PFSK-1 (cell line): ENCODE data around the gene CAPN10.

Source experiments
- FOXP2 ChIP-seq: optimal IDR thresholded peaks from 2 replicates; pipeline ENCODE3; 2011; ENCODE audit warnings: borderline replicate concordance, control low read depth, inconsistent platforms; ENCODE audit not compliant: insufficient read depth; ENCODE audit errors: extremely low read length, extremely low read depth
- POLR2AphosphoS5 ChIP-seq: IDR thresholded peaks from 2 replicates; pipeline ENCODE4 v1.6.1; 2012; ENCODE audit warnings: low read depth, mild to moderate bottlenecking, control low read depth, low read length, moderate library complexity
- REST ChIP-seq, 2 experiments: IDR thresholded peaks; 2 replicates each; pipeline versions ENCODE4 v1.6.1 to v1.8.0; 2011 to 2012; ENCODE audit warnings: low read depth in 2 of 2, low read length in 2 of 2, control low read depth in 1 of 2, inconsistent platforms in 1 of 2, mild to moderate bottlenecking in 1 of 2, moderate library complexity in 1 of 2; ENCODE audit not compliant: insufficient read depth in 1 of 2
- SIN3A ChIP-seq: IDR thresholded peaks from 2 replicates; pipeline ENCODE4 v1.6.1; 2012; ENCODE audit warnings: mild to moderate bottlenecking, low read length, moderate library complexity, borderline replicate concordance; ENCODE audit not compliant: insufficient read depth
- TAF1 ChIP-seq: IDR thresholded peaks from 2 replicates; pipeline ENCODE4 v1.6.1; 2012; ENCODE audit warnings: low read length, control low read depth, borderline replicate concordance; ENCODE audit not compliant: insufficient read depth

Gene CAPN10

GRCh38 chr2:240564561-240565332 is 21.8 kb upstream of the CAPN10 start:
- TF ChIP-seq POLR2AphosphoS5 = no peak; the same call in 1 of the 2 replicates
- no peak for TF ChIP-seq SIN3A
- no peak for TF ChIP-seq TAF1
- no peak for TF ChIP-seq REST (IDR thresholded peaks at IDR 0.05; ENCODE audit: insufficient read depth in 1 of 2, low read depth in 2 of 2, low read length in 2 of 2)
- no peak for TF ChIP-seq FOXP2

GRCh38 chr2:240565333-240566202 is 21.0 kb upstream of the CAPN10 start:
- no peak for TF ChIP-seq FOXP2
- no peak for TF ChIP-seq TAF1
- peak; percentile 34; the same call in 1 of the 2 replicates for TF ChIP-seq POLR2AphosphoS5
- TF ChIP-seq SIN3A = no peak
- TF ChIP-seq REST (IDR thresholded peaks at IDR 0.05; ENCODE audit: insufficient read depth in 1 of 2, low read depth in 2 of 2, low read length in 2 of 2) = 0 out of 4 replicates have a peak, but pooled peaks of 1 of the 2 experiments have one; percentile 14

- TF ChIP-seq SIN3A = 0 out of 2 replicates have a peak, but pooled peaks have one; percentile 38
- TF ChIP-seq POLR2AphosphoS5 = no peak
Observed at GRCh38 chr2:240566203-240567136, 20.1 kb upstream of the CAPN10 start.

GRCh38 chr2:240567137-240567871 is 19.2 kb upstream of the CAPN10 start:
- TF ChIP-seq FOXP2 = no peak
- no peak for TF ChIP-seq SIN3A
- no peak for TF ChIP-seq REST (IDR thresholded peaks at IDR 0.05; ENCODE audit: insufficient read depth in 1 of 2, low read depth in 2 of 2, low read length in 2 of 2)
- TF ChIP-seq POLR2AphosphoS5 = no peak
- no peak for TF ChIP-seq TAF1
